GM12875 (cell line): ENCODE measurements around the gene EML1.

Source experiments
- H3K4me3 ChIP-seq: one replicate; pipeline ENCODE4 v1.5.1; 2011; ENCODE audit warnings: low read depth, low read length, control low read depth
- TF ChIP-seq, protein P1 (sequence below): IDR thresholded peaks from 2 replicates; pipeline ENCODE4 v1.5.1; 2011; ENCODE audit warnings: low read depth, mild to moderate bottlenecking, control low read depth, inconsistent platforms, low read length, moderate library complexity, borderline replicate concordance; ENCODE audit not compliant: insufficient read depth

Gene EML1

DNA sequence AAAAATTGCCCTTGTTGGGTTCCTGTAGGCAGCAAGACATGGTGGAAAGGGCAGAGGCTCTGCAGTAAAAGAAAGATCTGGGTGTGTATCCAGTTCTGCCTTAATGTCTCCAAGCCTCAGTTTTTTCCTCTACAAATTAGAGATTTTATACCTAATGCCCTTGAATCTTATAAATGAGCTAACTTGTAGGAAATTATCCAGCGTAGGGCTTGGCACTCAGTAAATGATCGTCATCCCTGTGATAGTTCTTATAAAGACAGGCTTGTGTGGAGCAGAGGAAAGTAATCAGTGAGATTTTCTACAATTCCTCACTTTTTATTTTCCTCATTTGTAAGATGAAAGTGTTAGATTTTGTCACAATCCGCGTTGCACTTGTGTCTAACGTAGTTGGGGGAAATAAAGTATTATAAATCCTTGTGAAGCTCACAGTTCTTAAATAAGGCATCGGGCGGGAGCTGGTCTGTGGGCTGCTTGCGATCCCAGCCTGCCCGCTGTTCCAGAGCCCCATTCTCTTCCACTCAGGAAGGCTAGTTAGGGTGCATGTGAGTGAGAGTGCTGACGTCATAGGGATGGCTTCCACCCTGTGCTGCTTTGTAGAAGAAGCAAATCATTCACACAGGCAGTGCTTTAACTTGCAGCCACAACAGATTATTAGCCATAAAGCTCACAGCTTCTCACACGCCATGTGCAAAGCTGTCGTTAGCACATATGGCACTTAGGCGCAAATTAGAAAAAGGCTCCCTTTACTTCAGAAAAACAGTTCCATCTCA is 87.6 kb downstream of the EML1 start:
- H3K4me3 ChIP-seq = no peak overlapping the region
- TF ChIP-seq, protein P1, sequence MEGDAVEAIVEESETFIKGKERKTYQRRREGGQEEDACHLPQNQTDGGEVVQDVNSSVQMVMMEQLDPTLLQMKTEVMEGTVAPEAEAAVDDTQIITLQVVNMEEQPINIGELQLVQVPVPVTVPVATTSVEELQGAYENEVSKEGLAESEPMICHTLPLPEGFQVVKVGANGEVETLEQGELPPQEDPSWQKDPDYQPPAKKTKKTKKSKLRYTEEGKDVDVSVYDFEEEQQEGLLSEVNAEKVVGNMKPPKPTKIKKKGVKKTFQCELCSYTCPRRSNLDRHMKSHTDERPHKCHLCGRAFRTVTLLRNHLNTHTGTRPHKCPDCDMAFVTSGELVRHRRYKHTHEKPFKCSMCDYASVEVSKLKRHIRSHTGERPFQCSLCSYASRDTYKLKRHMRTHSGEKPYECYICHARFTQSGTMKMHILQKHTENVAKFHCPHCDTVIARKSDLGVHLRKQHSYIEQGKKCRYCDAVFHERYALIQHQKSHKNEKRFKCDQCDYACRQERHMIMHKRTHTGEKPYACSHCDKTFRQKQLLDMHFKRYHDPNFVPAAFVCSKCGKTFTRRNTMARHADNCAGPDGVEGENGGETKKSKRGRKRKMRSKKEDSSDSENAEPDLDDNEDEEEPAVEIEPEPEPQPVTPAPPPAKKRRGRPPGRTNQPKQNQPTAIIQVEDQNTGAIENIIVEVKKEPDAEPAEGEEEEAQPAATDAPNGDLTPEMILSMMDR = no peak

DNA sequence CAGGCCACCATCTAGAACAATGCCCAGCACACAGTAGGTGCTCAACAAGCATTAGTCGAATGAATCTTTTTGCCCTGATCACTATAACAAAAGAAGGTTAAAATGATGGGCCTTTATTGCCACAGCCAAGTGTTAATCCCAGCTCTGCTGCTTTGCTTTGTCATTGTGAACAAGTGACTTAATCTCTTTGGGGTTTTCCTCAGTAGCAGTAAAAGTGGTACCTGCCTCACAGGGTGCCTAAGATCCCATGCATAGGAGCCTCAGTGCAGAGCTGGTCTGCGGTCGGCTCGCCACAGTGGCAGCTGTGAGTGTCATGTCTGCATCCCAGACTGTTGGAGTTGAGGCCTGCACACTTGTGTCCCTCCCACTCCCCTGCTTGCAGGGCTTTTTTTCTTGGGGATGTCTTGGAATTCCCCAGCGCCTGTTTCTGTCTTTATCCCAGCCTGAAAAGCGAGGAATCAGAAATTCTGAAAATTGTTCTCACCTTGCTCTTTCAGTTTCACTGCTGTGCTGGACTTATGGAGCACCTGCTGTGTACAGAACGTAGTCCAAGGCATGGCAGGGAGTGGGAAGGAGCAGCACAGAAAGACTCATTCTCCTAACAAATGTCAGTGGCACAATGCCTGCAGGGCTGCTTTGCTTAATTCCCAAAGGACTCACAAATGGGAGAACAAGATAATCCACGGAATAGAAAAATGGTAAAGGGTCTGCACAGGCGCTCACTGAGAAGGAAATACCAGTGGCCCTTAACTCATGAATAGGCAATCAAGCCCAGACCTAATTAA is 90.8 kb downstream of the EML1 start:
- no peak overlapping the region for H3K4me3 ChIP-seq
- TF ChIP-seq, protein P1 = no peak

DNA sequence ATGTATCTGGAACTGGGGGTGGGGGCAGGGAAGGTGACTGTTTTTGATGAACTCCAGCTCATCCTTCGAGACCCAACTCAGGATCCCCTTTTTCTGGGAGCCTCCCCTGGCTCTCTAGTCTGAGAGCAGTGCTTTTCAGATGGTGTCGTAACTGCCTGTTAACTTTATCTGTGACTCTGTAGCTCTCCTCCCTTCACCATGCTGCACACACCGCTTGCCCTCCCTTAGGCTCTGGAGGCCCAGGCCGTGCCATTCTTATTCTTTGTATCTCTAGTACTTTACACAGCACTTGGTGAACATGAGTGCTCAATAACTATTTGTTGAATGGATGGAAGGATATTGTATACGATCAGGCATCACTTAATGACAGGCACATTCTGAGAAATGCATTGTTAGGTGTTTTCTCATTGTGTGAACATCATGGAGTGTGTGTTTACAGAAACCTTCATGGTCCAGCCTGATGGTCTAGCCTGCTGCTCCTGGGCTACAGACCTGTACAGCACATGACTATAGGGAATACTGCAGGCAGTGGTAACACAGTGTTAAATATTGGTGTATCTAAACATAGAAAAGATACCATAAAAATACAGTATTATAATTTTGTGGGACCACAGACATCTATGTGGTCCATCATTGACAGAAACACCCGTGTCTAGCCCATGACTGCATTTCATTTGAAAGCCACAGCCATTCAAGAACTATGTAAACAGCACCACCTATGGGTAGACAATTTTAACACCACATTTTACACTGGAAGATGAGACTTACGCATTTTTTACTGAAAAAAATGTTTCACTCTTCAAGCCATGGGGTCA is 91.8 kb downstream of the EML1 start:
- TF ChIP-seq, protein P1 = peak; percentile 43; the same call in 1 of the 2 replicates
- H3K4me3 ChIP-seq = no peak overlapping the region

DNA sequence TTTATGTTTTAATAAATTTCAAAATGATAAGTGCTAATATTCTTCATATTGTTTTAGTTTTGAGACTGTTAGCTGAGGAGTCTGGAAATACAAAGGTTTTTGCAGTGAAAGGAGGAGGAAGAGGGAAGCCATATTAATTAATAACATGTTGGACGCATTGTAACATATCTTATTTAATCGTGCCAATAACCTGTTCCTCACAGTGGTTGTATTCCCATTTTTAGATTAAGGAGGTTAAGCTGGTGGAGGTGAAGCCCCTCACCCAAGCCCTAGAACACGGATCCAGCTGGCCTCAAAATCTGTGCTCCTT is 92.4 kb downstream of the EML1 start:
- TF ChIP-seq, protein P1 = no peak
- H3K4me3 ChIP-seq = no peak overlapping the region

DNA sequence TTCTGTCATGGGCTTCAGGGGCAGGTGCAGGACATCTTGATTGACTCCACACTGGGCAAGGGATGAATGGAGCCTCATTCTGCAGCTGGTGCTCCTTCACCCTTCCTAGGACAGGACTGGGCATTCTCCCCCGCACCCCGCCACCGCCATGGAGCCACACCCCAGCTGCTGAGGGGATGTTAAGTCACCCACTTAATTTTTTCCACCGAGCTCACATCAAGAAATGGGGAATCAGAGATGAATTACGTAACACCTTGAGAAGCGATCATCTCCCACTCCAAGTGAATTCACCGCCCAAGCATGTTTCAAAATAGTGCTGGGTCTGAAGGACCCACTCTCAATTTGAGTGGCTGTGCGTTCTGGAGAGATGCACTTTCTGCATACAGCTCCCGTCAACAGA is 94.2 kb downstream of the EML1 start:
- no peak overlapping the region for H3K4me3 ChIP-seq
- TF ChIP-seq, protein P1 = no peak

DNA sequence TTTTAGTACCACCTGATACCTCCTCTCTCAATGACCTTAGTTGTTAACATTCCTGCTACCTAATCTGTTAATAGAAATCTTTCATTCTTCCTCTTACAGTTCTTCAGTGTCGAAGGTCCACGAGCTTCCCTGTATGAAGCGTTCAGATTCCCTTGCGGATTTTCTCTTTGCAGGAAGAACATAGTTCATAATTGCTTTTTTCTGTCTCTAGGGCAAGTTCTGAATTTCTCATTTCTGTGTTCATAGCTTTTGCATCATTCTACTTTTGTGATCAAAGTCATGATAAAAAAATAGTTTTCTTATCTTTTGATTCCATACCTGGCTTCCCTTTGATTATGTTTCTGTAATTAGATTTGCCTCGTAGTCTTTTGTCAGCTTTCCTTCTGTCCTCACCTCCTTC is 94.9 kb downstream of the EML1 start:
- H3K4me3 ChIP-seq = no peak overlapping the region
- TF ChIP-seq, protein P1 = no peak

DNA sequence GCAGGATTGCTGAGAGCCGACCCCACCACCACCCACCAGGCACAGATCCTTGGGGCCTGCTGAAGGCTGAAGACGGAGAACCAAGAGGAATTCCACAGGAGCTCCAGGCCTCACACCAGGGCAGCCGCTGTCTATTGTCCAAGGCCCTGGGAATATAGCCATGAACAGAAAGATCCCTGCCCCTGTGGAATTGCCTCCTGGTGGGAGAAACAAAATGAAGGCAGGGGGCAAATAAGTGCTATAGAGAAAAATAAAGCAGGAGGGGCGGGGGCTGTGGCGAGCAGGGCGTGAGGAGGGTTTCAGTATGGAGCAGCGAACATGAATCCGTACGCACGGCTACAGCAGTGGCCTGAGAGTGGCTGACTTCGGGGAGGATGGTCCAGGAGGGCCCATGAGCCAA is 96.1 kb downstream of the EML1 start:
- TF ChIP-seq, protein P1 = no peak
- no peak overlapping the region for H3K4me3 ChIP-seq
